SHP77 treated with DMSO at 0.1 percent for 48 hours (cell line): ENCODE measurements around the gene HNRNPUL2.
A peak's percentile ranks its signal among the peaks of the same experiment; 100 is the strongest.
"Not testable (repeated sequence)": the region's sequence is repeated elsewhere in the genome, so short reads cannot be mapped to it uniquely, and the experiment has no call there.

Source experiments
- DNase-seq: peaks from one replicate; lab custom pipeline; 2025; lab: John Stamatoyannopoulos, UW

The HNRNPUL2 gene

GRCh38 chr11:62703921-62704320 is 23.3 kb downstream of the HNRNPUL2 start:
- not testable (repeated sequence) for DNase-seq

- DNase-seq: no peak
Observed at GRCh38 chr11:62702246-62702645, 25.0 kb downstream of the HNRNPUL2 start.

GRCh38 chr11:62694455-62695167 is 32.6 kb downstream of the HNRNPUL2 start:
- DNase-seq: peak; percentile 29

- DNase-seq: not testable (repeated sequence)
Observed at GRCh38 chr11:62693624-62694023, 33.6 kb downstream of the HNRNPUL2 start.

- DNase-seq: no peak
Observed at GRCh38 chr11:62689421-62690183, 37.7 kb downstream of the HNRNPUL2 start, which contains the start of gene LRRN4CL. LRRN4CL (minus strand) TSS chr11:62689530; CDS start chr11:62688508, 1,022 bp downstream.

GRCh38 chr11:62688491-62688890 is 38.8 kb downstream of the HNRNPUL2 start:
- DNase-seq: no peak

- no peak for DNase-seq
Observed at GRCh38 chr11:62687508-62688396, 39.5 kb downstream of the HNRNPUL2 start.

GRCh38 chr11:62682518-62682917 is 44.7 kb downstream of the HNRNPUL2 start:
- DNase-seq: no peak

GRCh38 chr11:62680825-62681240 is 46.4 kb downstream of the HNRNPUL2 start:
- DNase-seq: peak; percentile 78

GRCh38 chr11:62678770-62679696 is 48.2 kb downstream of the HNRNPUL2 start, which contains the start of gene UBXN1:
UBXN1 (minus strand) TSS chr11:62679073; CDS start chr11:62678923, 150 bp downstream.
- peak; percentile 74 for DNase-seq

GRCh38 chr11:62678433-62678769 is 48.9 kb downstream of the HNRNPUL2 start:
- DNase-seq: no peak

- DNase-seq: no peak
Observed at GRCh38 chr11:62677714-62678113, 49.5 kb downstream of the HNRNPUL2 start.

GRCh38 chr11:62677156-62677555 is 50.1 kb downstream of the HNRNPUL2 start:
- no peak for DNase-seq

GRCh38 chr11:62676698-62677097 is 50.6 kb downstream of the HNRNPUL2 start:
- no peak for DNase-seq

GRCh38 chr11:62675415-62675814 is 51.8 kb downstream of the HNRNPUL2 start:
- not testable (repeated sequence) for DNase-seq

- DNase-seq: no peak
Observed at GRCh38 chr11:62673196-62673525, 54.1 kb downstream of the HNRNPUL2 start.

- peak; percentile 68 for DNase-seq
Observed at GRCh38 chr11:62671608-62672389, 55.5 kb downstream of the HNRNPUL2 start, which contains the start of the genes LBHD1 and UQCC3. LBHD1 (minus strand) TSS chr11:62672267; CDS start chr11:62670031, 2,236 bp downstream. UQCC3 (plus strand) TSS chr11:62671673; CDS start chr11:62671746, 73 bp downstream.

GRCh38 chr11:62671236-62671607 is 56.0 kb downstream of the HNRNPUL2 start:
- no peak for DNase-seq

- no peak for DNase-seq
Observed at GRCh38 chr11:62669420-62670161, 57.7 kb downstream of the HNRNPUL2 start.
